RWPE1 (cell line): ENCODE measurements around the gene IGF2.

Source experiments
- CTCF ChIA-PET: fragments of 350-600 bp; sonication (Branson Sonifier 250); formaldehyde crosslinking; extraction: SDS; loops from one replicate; lab custom pipeline; 2021; lab: Yijun Ruan, JAX
- POLR2A ChIA-PET: fragments of 400-600 bp; formaldehyde crosslinking; extraction: SDS; loops from one replicate; lab custom pipeline; 2020; ENCODE audit warnings: antibody characterized with exemption; ENCODE audit not compliant: low non-redundant PET; lab: Yijun Ruan, JAX
- DNase-seq: peaks from one replicate; pipeline ENCODE4 v3.0.0; 2012; ENCODE audit warnings: low spot score
- H3K27ac ChIP-seq: fragments of 450-650 bp; 2 replicates; pipeline ENCODE4 v1.5.1; 2017
- CTCF ChIP-seq: fragments of 450-650 bp; conservative IDR thresholded peaks from 2 replicates; pipeline ENCODE4 v1.5.1; 2017; ENCODE audit warnings: low read depth, mild to moderate bottlenecking

Gene IGF2

DNA sequence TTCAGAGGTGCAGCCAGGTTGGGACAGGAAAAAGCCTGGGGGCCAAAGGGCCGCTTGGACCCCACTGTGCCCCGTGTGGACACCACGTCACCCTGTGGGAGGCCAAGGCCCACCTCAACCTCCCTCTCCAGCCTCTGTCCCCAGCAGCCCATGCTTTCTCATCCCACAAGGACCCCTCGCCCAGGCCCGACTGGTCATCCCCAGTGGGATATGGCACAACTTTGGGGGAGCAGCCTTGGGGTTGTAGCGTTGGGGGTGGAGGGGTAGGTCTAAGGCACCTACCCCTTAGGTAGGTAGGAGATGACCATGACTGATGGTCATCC is 44.0 kb downstream of the IGF2 start:
- H3K27ac ChIP-seq = no peak overlapping the region
- ChIA-PET CTCF (interaction anchor here (0.9 to 1.1 kb wide), 2 partner anchors 44 to 325 kb away, joined by 4 read pairs; partner anchors contain the start of gene IGF2), POLR2A (no interaction called here)
- DNase-seq = no peak
- TF ChIP-seq CTCF = no peak

DNA sequence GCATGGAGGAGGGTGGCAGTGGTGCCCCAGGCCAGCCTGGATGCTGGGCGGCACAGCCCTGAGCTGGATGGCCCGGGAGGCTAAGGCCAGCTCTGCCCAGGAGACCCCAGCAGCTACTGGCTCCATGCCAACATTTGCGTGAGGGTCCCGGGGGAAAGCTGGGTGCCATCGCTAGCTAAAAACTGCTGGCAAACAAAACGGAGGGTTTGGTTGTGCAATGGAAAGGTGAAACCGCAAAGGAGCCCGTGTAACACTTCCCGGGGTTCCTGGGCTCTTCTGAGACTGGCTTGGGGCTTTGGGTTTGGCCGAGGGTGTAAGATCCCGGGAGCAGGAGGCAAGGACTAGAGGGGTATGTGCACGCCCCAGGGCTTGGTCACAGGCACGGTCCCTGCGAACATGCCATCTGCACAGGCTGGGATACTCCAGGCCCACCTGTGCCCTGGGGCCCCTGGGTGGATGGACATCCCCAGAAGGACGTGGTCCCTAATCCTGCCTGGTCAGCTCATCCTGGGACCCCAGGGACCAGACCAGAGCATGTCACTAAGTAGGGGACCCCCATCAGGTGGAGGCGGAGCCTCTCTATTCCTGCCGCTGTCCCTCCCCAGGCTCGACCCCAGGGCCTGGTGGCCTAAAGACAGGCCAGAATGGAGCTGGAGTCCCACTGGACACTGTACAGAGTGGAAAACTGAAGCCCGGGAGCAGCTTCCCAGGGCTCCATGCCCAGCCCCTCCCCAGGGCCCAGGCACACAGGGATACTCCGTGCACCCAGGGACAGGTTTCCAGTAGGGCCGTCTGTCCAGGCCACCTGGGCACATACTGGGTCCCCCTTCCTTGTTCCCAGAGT is 44.6 kb downstream of the IGF2 start:
- DNase-seq = no peak
- POLR2A ChIA-PET = interaction anchor here (0.6 kb wide), 2 partner anchors 13 to 14 kb away, joined by 4 to 7 read pairs; no protein-coding TSS in a partner anchor
- CTCF ChIA-PET = interaction anchor here (0.9 to 2.2 kb wide), 3 partner anchors 44 to 326 kb away, joined by 4 to 10 read pairs (median 4); partner anchors contain the start of gene IGF2
- TF ChIP-seq CTCF = no peak
- peak overlapping the region; percentile 80 for H3K27ac ChIP-seq

DNA sequence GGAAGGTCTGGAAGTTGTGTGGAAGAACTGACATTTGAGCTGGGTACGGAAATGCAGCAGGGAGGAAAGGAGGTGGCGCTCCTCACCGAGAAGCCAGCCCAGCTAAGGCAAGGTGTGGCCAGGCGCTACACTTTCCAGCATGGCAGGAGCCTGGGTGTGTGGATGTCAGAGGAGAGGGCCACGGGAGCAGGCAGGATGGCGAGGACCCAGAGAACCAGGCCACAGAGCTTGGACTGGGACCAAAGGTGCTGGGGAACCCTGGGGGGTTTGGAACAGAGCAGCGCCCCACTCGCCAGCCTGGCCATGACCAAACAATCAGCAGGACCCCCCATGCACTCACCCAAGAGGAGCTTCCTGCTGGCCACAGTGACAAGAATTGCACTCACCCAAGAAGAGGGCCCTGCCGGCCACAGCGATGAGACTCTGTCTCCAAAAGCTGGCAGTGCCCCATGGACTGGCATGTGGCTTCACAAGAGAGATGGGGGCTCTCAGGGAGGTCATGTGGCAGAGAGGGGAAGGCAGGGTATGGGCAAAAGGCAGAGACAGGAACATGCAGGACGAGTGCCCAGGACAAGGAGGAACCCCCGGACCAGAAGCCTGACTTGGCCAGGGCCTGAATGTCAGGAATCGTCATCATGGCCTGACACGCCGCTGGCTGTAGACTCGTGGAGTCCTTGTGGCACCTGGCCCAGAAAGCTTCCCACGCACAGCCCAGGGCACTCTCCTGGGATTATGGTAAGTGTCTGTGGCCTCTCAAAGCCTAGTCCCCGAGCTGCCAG is 45.4 kb downstream of the IGF2 start:
- peak overlapping the region; percentile 80 for H3K27ac ChIP-seq
- peak; percentile 27 for DNase-seq
- no peak for TF ChIP-seq CTCF
- POLR2A ChIA-PET = interaction anchor here (0.6 kb wide), 1 partner anchor 15 kb away, joined by 4 read pairs; no protein-coding TSS in a partner anchor
- CTCF ChIA-PET = interaction anchor here (0.7 to 2.2 kb wide), 4 partner anchors 10 to 327 kb away, joined by 3 to 10 read pairs (median 4); no protein-coding TSS in a partner anchor

DNA sequence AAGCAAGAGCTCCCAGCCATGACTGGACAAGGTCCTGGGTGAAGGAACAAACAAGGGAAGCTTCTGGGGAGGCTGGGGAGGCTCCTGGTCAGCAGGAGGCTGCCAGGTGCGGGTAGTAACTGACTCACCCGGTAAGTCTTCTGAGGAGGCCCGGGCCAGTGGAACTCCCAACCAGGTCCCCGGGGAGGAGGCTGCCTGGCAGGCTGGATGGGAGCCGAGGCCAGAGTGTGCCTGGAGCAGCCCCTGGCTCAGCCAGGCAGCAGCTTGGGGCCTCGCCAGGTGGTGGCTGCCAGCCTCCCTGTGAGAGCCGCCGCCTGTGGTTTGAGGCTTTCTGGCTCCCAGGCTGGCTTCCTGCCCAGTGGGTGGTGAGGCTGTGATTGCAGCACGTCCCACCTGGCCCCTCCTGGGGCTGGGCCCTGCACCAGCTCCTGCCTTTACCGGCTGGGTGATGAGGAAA is 46.2 kb downstream of the IGF2 start:
- peak overlapping the region; percentile 80 for H3K27ac ChIP-seq
- POLR2A ChIA-PET = no interaction called here
- peak; percentile 86 for DNase-seq
- CTCF ChIA-PET = interaction anchor here (0.6 to 2.2 kb wide), 5 partner anchors 10 to 232 kb away, joined by 3 to 10 read pairs (median 3); no protein-coding TSS in a partner anchor
- no peak for TF ChIP-seq CTCF

- peak overlapping the region; percentile 80 for H3K27ac ChIP-seq
- ChIA-PET POLR2A (no interaction called here), CTCF (interaction anchor here (0.6 to 2.2 kb wide), 4 partner anchors 11 to 233 kb away, joined by 3 to 10 read pairs (median 4); no protein-coding TSS in a partner anchor)
- DNase-seq = no peak
- no peak for TF ChIP-seq CTCF
Observed at GRCh38 chr11:2092464-2092910, 46.7 kb downstream of the IGF2 start.
